NT2/D1 (cell line): ENCODE data around the gene RHOU.

ENCODE experiments used
- DNase-seq: peaks from one replicate; pipeline ENCODE4 v3.0.0-alpha.2; 2011; ENCODE audit warnings: low read depth, low spot score
- H3K27me3 ChIP-seq: 2 replicates; pipeline ENCODE4 v1.6.0; 2011; ENCODE audit warnings: mild to moderate bottlenecking; ENCODE audit not compliant: insufficient read length, insufficient read depth
- H3K36me3 ChIP-seq: 2 replicates; pipeline ENCODE4 v1.6.1; 2011; ENCODE audit warnings: mild to moderate bottlenecking, low read length, mixed read lengths; ENCODE audit not compliant: insufficient read depth, insufficient read length
- H3K4me1 ChIP-seq: 2 replicates; pipeline ENCODE4 v1.5.1; 2011; ENCODE audit not compliant: insufficient read depth, insufficient read length
- H3K4me3 ChIP-seq: 2 replicates; pipeline ENCODE4 v1.5.1; 2011; ENCODE audit warnings: low read depth; ENCODE audit not compliant: insufficient read length
- H3K9ac ChIP-seq: 2 replicates; pipeline ENCODE4 v1.6.0; 2011; ENCODE audit warnings: low read depth; ENCODE audit not compliant: insufficient read length
- H3K9me3 ChIP-seq: 2 replicates; pipeline ENCODE4 v1.5.1; 2011; ENCODE audit warnings: mild to moderate bottlenecking, low read length; ENCODE audit not compliant: insufficient read depth
- SUZ12 ChIP-seq: IDR thresholded peaks from 2 replicates; pipeline ENCODE4 v1.6.1; 2011; ENCODE audit not compliant: insufficient read length, insufficient read depth; ENCODE audit errors: extremely low read depth
- YY1 ChIP-seq: IDR thresholded peaks from 2 replicates; pipeline ENCODE4 v1.6.1; 2011; ENCODE audit not compliant: insufficient read length, insufficient read depth
- ZNF274 ChIP-seq: IDR thresholded peaks from 2 replicates; pipeline ENCODE4 v1.6.1; 2011; ENCODE audit warnings: mild to moderate bottlenecking, low read depth, low read length

RHOU gene

DNA sequence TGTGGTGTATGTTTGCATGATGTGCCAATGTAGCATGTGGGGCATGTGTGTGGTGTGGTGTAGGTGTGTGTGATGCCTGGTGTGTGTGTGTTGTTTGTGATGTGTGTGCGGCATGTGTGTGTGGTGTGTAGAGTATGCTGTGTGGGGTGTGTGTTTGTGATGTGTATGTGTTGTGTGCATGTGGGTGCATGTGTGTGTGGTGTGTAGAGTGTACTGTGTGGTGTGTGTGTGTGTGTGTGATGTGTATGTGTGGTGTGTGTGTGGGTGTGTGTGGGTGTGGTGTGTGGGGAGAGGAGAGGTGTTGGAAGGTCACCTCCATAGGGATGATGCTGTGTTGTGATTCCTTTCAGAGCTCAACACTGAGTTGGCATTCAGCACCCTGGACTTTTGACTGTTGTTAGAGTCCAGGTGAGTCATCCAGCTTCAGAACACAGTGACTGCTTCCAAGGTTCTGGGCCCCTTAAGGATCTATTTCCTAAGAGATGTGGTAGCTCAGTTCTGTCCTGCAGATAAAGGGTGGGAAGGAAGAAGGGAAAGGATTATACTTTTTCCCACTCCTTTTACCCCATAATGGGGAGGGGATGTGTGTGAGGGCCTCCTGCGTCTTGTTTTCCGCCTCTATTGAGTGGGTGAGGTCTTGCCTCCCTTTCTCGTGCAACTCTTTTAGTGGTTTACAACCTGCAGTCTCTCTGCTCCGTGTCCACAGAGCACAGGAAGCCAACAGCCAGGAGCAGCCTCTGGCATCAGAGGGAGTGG is 47.6 kb downstream of the RHOU start:
- H3K9ac ChIP-seq, result no peak overlapping the region
- H3K4me3 ChIP-seq, result no peak overlapping the region
- no peak for TF ChIP-seq YY1
- TF ChIP-seq SUZ12, result no peak
- TF ChIP-seq ZNF274, result no peak
- H3K27me3 ChIP-seq, result no peaks in the 10 kb centered on the region
- no peak for DNase-seq
- no peaks in the 10 kb centered on the region for H3K4me1 ChIP-seq
- no peaks in the 10 kb centered on the region for H3K9me3 ChIP-seq
- H3K36me3 ChIP-seq, result no peaks in the 10 kb centered on the region

DNA sequence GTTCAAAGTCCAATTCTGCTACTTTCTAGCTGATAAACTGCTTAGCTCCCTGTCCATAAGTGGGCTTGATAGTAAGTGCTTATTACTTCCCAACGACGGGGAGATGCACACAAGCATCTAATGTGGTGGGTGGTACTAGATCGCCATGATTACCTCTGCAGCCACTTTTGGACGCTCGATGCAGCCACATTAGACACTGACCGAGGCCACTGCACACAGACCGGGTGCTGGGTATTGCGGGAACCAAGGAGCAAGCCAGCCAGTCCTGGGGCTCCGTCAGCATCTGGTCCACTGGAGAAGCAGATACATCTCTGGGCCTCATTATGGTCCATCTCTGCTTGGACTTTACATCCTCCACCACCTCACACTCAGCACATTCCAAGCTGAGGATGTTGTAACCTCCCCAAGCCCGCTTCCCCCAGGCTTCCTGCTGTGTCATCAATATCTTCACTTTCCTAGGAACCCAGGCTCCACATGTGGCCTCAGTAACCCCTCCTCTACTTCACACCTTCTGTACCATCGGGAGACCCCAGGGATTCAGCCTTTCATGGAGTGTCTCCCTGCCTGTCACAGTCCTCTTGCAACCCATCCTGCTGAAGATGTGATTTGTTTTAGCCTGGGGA is 48.2 kb downstream of the RHOU start:
- Histone ChIP-seq H3K9ac (no peak overlapping the region), H3K4me1 (no peaks in the 10 kb centered on the region), H3K4me3 (no peak overlapping the region), H3K9me3 (no peaks in the 10 kb centered on the region), H3K27me3 (no peaks in the 10 kb centered on the region), H3K36me3 (no peaks in the 10 kb centered on the region)
- no peak for TF ChIP-seq YY1
- no peak for TF ChIP-seq SUZ12
- TF ChIP-seq ZNF274, result no peak
- DNase-seq, result no peak

DNA sequence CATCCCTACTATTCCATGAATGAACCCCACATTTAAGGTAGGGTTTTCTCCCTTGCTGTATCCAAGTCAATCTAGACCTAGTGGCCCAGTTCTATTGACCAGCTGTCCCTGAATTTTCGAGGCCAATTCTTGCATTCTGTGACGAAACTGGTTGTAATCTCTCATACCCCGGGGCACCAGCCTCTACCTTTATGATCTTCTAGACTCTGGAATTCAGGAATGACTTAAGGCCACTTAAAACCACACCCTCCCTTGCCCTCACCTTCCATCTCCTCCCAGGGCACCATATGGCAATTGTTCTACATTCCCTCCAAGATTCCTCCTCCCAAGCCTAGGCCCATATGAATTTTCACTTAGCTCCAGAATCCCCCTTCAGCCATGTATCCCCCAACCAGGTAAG is 48.9 kb downstream of the RHOU start:
- H3K27me3 ChIP-seq, result no peaks in the 10 kb centered on the region
- no peaks in the 10 kb centered on the region for H3K4me1 ChIP-seq
- no peak for TF ChIP-seq ZNF274
- TF ChIP-seq YY1, result no peak
- no peak for TF ChIP-seq SUZ12

DNA sequence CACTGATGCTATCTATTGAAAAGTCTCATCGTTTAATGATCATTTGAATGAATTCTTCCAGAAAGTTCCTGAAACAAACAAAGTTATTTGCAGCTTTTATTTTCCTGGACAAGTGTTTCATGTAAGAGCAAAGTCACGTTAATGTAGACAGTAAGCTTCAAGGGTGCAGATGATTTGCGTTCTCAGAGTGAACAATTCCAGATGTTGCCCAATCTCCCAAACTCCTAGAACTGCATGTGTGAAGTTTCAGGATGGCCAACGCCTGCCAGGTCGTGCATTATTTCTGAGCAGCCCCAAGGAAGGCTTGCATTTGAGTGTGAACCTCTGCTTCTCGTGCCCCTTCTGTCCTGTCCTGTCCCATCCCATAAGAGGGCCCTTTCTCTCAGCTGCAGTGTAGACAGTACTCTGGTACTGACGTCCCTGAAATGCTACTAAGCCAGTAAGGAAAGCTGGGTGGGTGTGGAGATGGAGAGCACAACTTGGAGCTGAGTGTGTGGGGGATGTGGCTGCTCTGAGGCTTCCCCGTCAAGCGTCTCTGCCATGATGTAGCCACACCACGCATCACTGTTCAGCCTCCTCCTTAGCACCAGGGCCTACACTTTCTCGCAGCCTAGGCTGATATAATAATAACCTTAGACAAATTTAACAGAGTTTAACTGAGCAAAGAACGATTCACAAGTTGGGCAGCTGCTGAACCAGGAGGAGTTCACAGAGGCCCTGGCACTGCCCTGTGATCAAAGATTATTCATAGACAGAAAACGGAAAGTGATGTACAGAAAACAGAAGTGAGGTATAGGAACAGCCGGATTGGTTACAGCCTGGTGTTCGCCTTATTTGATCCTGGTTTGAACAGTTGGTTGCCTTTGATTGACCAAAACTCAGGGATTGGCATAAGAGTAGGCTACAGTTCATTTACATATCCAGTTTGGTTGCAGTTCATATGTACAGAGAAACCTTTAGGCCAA is 50.4 kb downstream of the RHOU start:
- no peak for TF ChIP-seq ZNF274
- no peak for TF ChIP-seq YY1
- no peak for TF ChIP-seq SUZ12
- H3K27me3 ChIP-seq, result no peaks in the 10 kb centered on the region
- DNase-seq, result no peak

More for the DNA sequence above, 48.9 kb downstream of the RHOU start:
- no peak for DNase-seq
- no peaks in the 10 kb centered on the region for H3K36me3 ChIP-seq
- H3K9me3 ChIP-seq, result no peaks in the 10 kb centered on the region
- no peak overlapping the region for H3K9ac ChIP-seq
- H3K4me3 ChIP-seq, result no peak overlapping the region

DNA sequence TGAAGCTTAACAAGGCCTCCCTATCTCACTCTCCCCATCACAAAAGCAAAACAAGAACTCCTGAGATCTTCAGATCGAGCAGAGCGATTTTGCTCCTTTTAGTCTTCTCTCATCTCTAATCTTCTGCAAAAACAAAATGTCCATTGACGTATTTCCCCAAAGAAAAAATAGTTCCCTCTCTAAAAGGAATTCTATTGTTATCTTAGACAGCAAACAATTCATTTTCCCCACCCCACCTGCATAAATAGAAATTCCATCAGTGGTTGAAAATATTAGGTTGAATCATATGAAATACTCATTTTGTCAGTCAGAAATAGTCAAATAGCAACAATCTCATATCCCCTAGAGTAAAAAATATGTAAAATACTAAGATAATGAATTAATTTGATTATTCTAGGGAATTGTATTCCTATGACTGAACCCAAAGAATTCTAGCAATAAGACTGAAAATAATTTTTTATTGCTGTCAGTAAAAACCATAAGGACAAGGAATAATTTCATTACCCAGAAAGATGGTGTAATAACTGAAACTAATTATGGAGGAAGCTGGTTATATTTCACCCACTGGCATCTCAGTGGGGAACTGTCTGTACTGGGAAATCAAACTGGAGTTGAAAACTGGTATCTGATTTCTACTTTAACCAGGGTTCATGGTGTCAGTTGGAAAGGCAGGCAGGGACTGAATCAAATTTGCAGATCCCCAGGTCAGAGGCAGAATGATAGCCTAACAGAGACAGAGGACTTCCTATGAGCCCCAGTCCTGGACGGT is 51.3 kb downstream of the RHOU start:
- H3K9ac ChIP-seq, result no peak overlapping the region
- no peaks in the 10 kb centered on the region for H3K27me3 ChIP-seq
- H3K4me3 ChIP-seq, result no peak overlapping the region
- no peaks in the 10 kb centered on the region for H3K9me3 ChIP-seq
- TF ChIP-seq YY1 (no peak), ZNF274 (no peak), SUZ12 (no peak)
- no peak for DNase-seq
- H3K4me1 ChIP-seq, result no peaks in the 10 kb centered on the region
- H3K36me3 ChIP-seq, result no peaks in the 10 kb centered on the region

More for the DNA sequence above, 50.4 kb downstream of the RHOU start:
- Histone ChIP-seq H3K4me3 (no peak overlapping the region), H3K9ac (no peak overlapping the region), H3K9me3 (no peaks in the 10 kb centered on the region), H3K36me3 (no peaks in the 10 kb centered on the region), H3K4me1 (no peaks in the 10 kb centered on the region)

DNA sequence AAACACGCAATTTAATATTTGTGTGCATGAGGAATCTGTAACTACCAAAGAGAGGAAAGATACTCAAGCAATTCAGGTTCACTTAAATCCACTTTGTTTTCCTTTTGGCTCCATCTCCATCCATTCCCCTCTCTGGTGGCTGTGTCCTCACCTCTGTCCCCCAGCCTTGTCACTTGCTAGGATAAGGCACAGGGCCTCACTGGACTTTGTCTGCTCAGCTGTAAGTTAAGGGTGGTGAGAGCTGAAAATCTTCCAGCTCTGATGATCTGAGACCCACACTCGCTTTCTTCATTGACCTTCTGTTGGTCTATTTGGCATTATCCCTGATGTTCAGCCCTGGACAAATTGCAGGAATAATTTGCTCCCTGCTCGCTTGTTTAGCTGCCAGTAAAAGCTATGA is 56.5 kb downstream of the RHOU start:
- Histone ChIP-seq H3K4me1 (no peaks in the 10 kb centered on the region), H3K9ac (no peak overlapping the region), H3K9me3 (no peaks in the 10 kb centered on the region), H3K27me3 (no peaks in the 10 kb centered on the region), H3K4me3 (no peak overlapping the region), H3K36me3 (no peaks in the 10 kb centered on the region)
- TF ChIP-seq SUZ12 (no peak), YY1 (no peak), ZNF274 (no peak)
- no peak for DNase-seq
